Measurements from ENCODE around the gene UGT1A5.

UGT1A5 gene

GRCh38 chr2:233807966-233808935 lies 95.5 kb downstream of the UGT1A5 start:
- H3K27me3 Mint-ChIP-seq: peaks cover 12% of the 10 kb centered on the region
- H3K9me3 Mint-ChIP-seq: no peaks in the 10 kb centered on the region
- H3K36me3 Mint-ChIP-seq: no peaks in the 10 kb centered on the region
- no peak for ATAC-seq (ENCODE audit: low read depth)
- H3K27ac Mint-ChIP-seq: no peak overlapping the region
- no peak overlapping the region for H3K4me3 Mint-ChIP-seq
- DNase-seq (ENCODE audit: low spot score in 2 of 2): no peak
- no peaks in the 10 kb centered on the region for H3K4me1 Mint-ChIP-seq

DNA sequence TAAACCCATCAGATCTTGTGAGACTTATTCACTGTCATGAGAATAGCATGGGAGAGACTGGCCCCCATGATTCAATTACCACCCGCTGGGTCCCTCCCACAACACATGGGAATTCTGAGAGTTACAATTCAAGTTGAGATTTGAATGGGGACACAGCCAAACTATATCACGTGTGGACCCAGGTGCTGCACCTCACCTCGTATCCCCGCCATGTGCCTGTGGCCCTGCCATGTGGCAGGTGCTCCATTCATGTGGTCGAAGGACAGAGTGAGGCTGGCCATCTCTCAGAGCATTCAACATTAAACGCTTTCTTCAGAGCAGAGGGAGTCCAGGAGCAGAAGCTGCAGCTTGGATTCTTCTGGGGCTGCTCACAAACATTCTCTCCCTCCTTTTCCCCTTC lies 97.7 kb downstream of the UGT1A5 start:
- H3K4me3 Mint-ChIP-seq: no peak overlapping the region
- no peaks in the 10 kb centered on the region for H3K9me3 Mint-ChIP-seq
- peaks cover 8% of the 10 kb centered on the region for H3K27me3 Mint-ChIP-seq

GRCh38 chr2:233811087-233811486 lies 98.4 kb downstream of the UGT1A5 start:
- no peak for DNase-seq (ENCODE audit: low spot score in 2 of 2)
- no peak for ATAC-seq (ENCODE audit: low read depth)
- H3K4me3 Mint-ChIP-seq: no peak overlapping the region
- H3K9me3 Mint-ChIP-seq: no peaks in the 10 kb centered on the region
- peaks cover 8% of the 10 kb centered on the region for H3K27me3 Mint-ChIP-seq
- H3K36me3 Mint-ChIP-seq: no peaks in the 10 kb centered on the region
- no peaks in the 10 kb centered on the region for H3K4me1 Mint-ChIP-seq
- no peak overlapping the region for H3K27ac Mint-ChIP-seq

More for the DNA sequence above, 97.7 kb downstream of the UGT1A5 start:
- DNase-seq (ENCODE audit: low spot score in 2 of 2) (no peak), ATAC-seq (ENCODE audit: low read depth) (no peak)
- no peak overlapping the region for H3K27ac Mint-ChIP-seq
- no peaks in the 10 kb centered on the region for H3K4me1 Mint-ChIP-seq
- H3K36me3 Mint-ChIP-seq: no peaks in the 10 kb centered on the region

DNA sequence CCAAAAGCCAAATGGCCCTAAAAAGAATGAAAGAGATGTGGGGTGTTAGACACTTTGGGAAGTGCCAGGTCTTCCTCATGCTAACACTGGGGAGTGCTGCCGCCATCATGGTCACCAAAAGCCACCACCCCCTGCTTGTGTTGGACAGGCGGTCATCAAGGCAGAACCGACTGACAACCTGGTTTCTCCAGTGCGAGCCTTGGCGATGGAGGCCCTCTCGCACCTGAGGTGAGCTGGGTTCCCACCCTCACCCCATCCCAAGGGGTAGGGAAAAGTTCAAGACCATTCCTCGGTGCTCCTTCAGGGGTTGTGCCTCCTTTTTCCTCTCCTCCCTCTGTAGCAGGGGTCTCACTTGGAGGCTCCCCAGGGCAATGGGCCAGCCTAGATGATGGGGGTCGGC lies 99.0 kb downstream of the UGT1A5 start:
- no peaks in the 10 kb centered on the region for H3K36me3 Mint-ChIP-seq
- no peaks in the 10 kb centered on the region for H3K4me1 Mint-ChIP-seq
- ATAC-seq (ENCODE audit: low read depth) (no peak), DNase-seq (ENCODE audit: low spot score in 2 of 2) (no peak)
- no peak overlapping the region for H3K4me3 Mint-ChIP-seq
- H3K9me3 Mint-ChIP-seq: no peaks in the 10 kb centered on the region
- H3K27ac Mint-ChIP-seq: no peak overlapping the region
- peaks cover 8% of the 10 kb centered on the region for H3K27me3 Mint-ChIP-seq

- Mint-ChIP-seq H3K4me3 (no peak overlapping the region), H3K27ac (no peak overlapping the region), H3K27me3 (peaks cover 13% of the 10 kb centered on the region), H3K4me1 (no peaks in the 10 kb centered on the region), H3K36me3 (no peaks in the 10 kb centered on the region), H3K9me3 (no peaks in the 10 kb centered on the region)
- no peak for DNase-seq (ENCODE audit: low spot score in 2 of 2)
- ATAC-seq (ENCODE audit: low read depth): no peak
Observed at GRCh38 chr2:233813236-233814055, 100.7 kb downstream of the UGT1A5 start.

DNA sequence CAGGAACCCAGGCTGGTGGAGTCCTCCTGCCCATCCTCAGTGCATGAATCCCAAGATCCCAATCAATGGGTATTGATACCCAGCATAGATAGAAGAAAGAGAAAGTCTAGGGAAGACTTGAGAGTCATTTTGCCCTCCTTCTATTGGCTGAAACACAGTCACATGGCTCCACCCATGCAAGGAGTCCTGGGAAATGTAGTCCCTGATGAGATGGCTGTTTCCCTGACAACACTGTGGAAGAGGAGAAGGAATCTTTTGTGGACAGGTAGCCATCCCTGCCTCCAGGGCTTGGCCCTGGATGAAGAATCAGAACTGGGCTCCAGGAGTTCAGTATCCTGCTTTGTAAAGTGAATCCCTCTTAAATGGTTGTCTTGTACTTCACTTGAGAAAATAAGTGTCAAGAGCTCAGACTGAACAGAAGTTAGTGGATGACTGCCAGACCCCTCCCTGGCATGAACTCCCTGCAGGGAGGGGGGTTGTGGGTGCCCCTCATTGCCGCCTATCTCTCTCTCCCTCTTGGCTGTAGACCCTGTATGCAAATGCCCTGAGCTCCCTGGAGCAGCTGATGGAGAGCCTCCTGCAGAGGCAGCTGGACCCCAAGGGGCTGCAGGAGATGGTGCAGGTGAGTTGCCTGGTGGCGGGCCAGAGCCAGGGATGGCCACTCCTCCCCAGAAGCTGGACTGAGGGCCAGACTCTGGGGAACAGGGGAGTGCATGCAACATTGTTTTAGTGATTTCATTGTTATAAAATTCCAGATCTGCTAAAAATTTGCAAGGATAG lies 101.5 kb downstream of the UGT1A5 start:
- ATAC-seq (ENCODE audit: low read depth) (no peak), DNase-seq (ENCODE audit: low spot score in 2 of 2) (no peak)
- Mint-ChIP-seq H3K9me3 (no peaks in the 10 kb centered on the region), H3K27me3 (peaks cover 16% of the 10 kb centered on the region), H3K4me3 (no peak overlapping the region), H3K4me1 (no peaks in the 10 kb centered on the region), H3K27ac (no peak overlapping the region), H3K36me3 (no peaks in the 10 kb centered on the region)

DNA sequence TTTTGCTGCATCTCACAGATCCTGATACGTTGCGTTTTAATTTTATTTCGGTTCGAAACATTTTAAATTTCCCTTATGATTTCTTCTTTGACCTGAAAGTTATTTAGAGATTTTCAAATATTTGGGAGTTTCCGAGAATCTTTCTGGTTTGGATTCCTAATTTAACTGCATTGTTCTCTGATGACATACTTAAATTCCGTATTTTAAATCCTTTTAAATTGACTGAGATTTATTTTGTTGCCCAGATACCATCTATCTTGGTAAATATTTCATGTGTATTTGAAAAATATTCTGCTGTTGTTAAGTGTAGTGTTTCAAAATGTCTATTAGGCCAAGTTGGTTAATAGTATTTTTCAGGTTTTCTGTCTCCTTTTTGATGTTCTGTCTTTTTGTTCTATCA lies 103.2 kb downstream of the UGT1A5 start:
- no peak for DNase-seq (ENCODE audit: low spot score in 2 of 2)
- ATAC-seq (ENCODE audit: low read depth): no peak
- Mint-ChIP-seq H3K27me3 (peaks cover 13% of the 10 kb centered on the region), H3K36me3 (no peaks in the 10 kb centered on the region), H3K4me1 (no peaks in the 10 kb centered on the region), H3K4me3 (no peak overlapping the region), H3K27ac (no peak overlapping the region), H3K9me3 (no peaks in the 10 kb centered on the region)

DNA sequence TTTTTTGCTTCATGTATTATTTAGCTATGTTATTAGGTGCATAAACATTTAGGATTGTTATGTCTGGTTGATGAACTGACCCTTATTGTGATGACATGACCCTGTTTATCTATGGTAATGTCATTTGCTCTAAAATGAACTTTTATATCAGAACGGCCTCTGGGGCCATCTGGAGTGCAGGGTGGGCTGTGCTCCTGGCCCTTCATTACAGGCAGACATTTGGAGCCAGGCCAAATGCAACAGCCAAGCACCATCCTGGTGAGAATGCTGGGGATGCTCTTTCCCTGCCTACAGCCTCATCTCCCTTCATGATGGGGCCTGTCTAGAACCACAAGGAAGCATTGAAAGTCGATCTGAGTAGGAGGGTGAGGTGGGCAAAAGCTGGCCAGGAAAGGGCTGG lies 103.6 kb downstream of the UGT1A5 start:
- ATAC-seq (ENCODE audit: low read depth): no peak
- H3K4me3 Mint-ChIP-seq: no peak overlapping the region
- no peak overlapping the region for H3K27ac Mint-ChIP-seq
- no peaks in the 10 kb centered on the region for H3K4me1 Mint-ChIP-seq
- no peaks in the 10 kb centered on the region for H3K36me3 Mint-ChIP-seq
- DNase-seq (ENCODE audit: low spot score in 2 of 2): no peak
- H3K9me3 Mint-ChIP-seq: no peaks in the 10 kb centered on the region
- peaks cover 13% of the 10 kb centered on the region for H3K27me3 Mint-ChIP-seq

DNA sequence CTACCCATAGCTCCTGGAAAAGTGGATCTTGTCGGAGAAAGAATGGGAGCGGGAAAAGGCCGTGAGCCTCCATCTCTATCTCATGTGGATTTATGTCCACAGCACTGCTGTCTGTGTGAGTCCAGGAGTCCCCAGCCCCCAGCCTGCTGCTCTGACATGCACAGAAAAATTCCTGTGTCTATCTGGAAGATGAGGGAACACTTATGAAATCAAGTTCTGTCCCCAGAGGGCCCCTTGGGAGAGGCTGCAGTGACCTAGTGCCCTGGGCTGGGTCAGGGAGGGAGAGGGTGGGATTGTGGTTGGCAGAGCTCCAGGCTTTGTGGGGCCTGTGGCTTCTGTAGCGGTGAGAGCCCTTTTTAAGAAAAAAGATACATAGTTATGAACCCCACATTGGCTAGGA lies 104.1 kb downstream of the UGT1A5 start:
- H3K27me3 Mint-ChIP-seq: peaks cover 13% of the 10 kb centered on the region
- no peaks in the 10 kb centered on the region for H3K4me1 Mint-ChIP-seq
- H3K9me3 Mint-ChIP-seq: no peaks in the 10 kb centered on the region
- no peak overlapping the region for H3K27ac Mint-ChIP-seq
- DNase-seq (ENCODE audit: low spot score in 2 of 2): no peak
- no peak overlapping the region for H3K4me3 Mint-ChIP-seq
- no peaks in the 10 kb centered on the region for H3K36me3 Mint-ChIP-seq
- no peak for ATAC-seq (ENCODE audit: low read depth)

DNA sequence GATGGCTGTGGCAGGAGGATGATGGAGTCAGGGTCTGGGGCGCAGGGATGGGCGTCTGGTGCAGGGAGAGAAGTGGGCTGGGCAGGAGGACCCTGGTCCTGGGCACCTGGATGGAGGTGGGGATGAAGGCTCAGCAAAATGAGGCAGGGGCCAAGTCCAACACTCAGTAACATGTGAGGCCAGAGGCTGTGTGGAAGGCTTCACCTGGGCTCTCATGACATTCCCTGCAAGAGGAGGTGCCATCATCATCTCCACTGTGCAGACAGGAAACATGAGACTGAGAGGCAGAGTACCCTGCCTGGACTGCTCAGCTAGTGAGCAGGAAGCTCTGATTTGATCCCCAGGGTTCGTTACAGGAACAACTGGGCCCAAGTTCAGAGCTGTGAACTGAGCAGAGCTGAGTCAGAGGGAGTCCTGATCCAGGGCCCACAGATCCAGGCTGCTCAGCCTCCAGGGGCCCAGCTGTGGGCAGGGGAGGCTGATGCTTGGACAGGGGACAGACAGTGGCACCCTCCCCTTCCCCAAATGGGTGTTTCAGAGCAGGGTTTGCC lies 104.7 kb downstream of the UGT1A5 start:
- DNase-seq (ENCODE audit: low spot score in 2 of 2) (no peak), ATAC-seq (ENCODE audit: low read depth) (no peak)
- Mint-ChIP-seq H3K9me3 (no peaks in the 10 kb centered on the region), H3K27ac (no peak overlapping the region), H3K4me3 (no peak overlapping the region), H3K4me1 (no peaks in the 10 kb centered on the region), H3K36me3 (no peaks in the 10 kb centered on the region), H3K27me3 (peaks cover 11% of the 10 kb centered on the region)

GRCh38 chr2:233817995-233818638 lies 105.4 kb downstream of the UGT1A5 start:
- Mint-ChIP-seq H3K4me3 (no peak overlapping the region), H3K9me3 (no peaks in the 10 kb centered on the region), H3K27ac (no peak overlapping the region), H3K36me3 (no peaks in the 10 kb centered on the region), H3K4me1 (no peaks in the 10 kb centered on the region), H3K27me3 (peaks cover 11% of the 10 kb centered on the region)
- ATAC-seq (ENCODE audit: low read depth) (no peak), DNase-seq (ENCODE audit: low spot score in 2 of 2) (no peak)

DNA sequence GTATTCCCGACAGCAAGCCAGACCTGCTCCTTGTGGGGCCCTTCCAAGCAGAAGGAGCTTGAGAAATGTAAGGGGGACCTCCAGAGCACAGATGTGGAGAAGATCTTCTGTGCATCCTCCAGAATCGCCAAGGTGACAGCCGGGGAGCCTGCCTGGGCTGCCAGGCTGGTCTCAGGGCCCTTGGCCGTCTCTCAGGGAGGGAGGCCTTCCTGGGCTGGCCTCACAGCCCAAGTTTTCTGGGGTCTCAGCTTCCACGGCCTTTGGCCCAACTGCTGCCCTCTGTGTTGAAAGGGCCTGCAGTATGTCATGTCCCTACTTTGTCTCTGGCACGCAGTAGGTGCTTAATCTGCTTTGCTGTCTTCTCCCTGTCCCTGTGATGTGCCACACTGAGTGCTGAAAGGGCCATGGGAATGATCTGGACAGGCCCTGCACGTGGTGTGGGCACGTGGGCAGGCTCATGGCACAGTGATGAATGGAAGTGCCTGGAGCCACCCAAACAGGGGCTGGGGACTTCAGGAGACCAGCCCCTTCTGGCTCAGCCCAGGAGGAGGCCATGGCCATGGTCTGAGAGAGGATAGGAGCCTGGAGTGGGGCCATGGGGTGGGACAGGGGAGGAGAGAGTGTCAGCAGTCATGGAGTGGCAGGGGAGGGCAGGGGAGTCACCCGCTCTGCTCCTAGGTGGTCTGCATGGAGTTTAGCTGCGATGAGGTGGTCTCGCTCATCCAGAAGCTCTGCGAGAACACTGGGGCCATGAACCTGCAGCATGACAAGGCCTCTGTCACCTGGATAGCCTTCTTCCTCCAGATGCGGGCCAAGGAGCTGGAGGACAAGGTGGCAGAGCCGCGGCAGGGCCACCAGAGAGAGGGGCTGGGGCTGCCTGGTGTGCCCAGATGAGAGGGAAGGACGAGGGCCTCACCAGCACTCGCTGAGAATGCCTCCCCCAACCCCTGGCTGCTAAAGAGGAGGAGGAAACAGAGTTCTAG lies 106.2 kb downstream of the UGT1A5 start:
- H3K27ac Mint-ChIP-seq: no peak overlapping the region
- ATAC-seq (ENCODE audit: low read depth) (no peak), DNase-seq (ENCODE audit: low spot score in 2 of 2) (no peak)
- no peaks in the 10 kb centered on the region for H3K9me3 Mint-ChIP-seq
- H3K4me1 Mint-ChIP-seq: no peaks in the 10 kb centered on the region
- peaks cover 11% of the 10 kb centered on the region for H3K27me3 Mint-ChIP-seq
- no peak overlapping the region for H3K4me3 Mint-ChIP-seq
- no peaks in the 10 kb centered on the region for H3K36me3 Mint-ChIP-seq
